HEK293T (cell line): ENCODE results near the gene PERM1.

Source experiments
- ARNT ChIP-seq: fragments of 450-650 bp; IDR thresholded peaks from 2 replicates; pipeline ENCODE4 v1.6.1; 2017; ENCODE audit warnings: mild to moderate bottlenecking
- BHLHE40 ChIP-seq: fragments of 450-650 bp; IDR thresholded peaks from 2 replicates; pipeline ENCODE4 v1.6.1; 2016; ENCODE audit warnings: mild to moderate bottlenecking, moderate library complexity, borderline replicate concordance
- CTBP1 ChIP-seq: fragments of 450-650 bp; IDR thresholded peaks from 2 replicates; pipeline ENCODE4 v1.6.1; 2016; ENCODE audit warnings: borderline replicate concordance
- ELF4 ChIP-seq: fragments of 450-650 bp; IDR thresholded peaks from 2 replicates; pipeline ENCODE4 v1.6.1; 2017; ENCODE audit warnings: antibody characterized with exemption
- FOXA1 ChIP-seq: fragments of 450-650 bp; IDR thresholded peaks from 2 replicates; pipeline ENCODE4 v1.6.1; 2016; ENCODE audit warnings: mild to moderate bottlenecking
- FOXK2 ChIP-seq: fragments of 450-650 bp; IDR thresholded peaks from 2 replicates; pipeline ENCODE4 v1.6.1; 2016; ENCODE audit warnings: mild to moderate bottlenecking
- FOXM1 ChIP-seq: fragments of 450-650 bp; IDR thresholded peaks from 2 replicates; pipeline ENCODE4 v1.6.1; 2017; ENCODE audit warnings: mild to moderate bottlenecking, borderline replicate concordance
- HDGF ChIP-seq: fragments of 450-650 bp; IDR thresholded peaks from 2 replicates; pipeline ENCODE4 v1.6.1; 2017; ENCODE audit warnings: antibody characterized with exemption, borderline replicate concordance
- NFRKB ChIP-seq: fragments of 450-650 bp; IDR thresholded peaks from 2 replicates; pipeline ENCODE4 v1.6.1; 2016; ENCODE audit warnings: mild to moderate bottlenecking, moderate library complexity
- SP1 ChIP-seq: fragments of 450-650 bp; IDR thresholded peaks from 2 replicates; pipeline ENCODE4 v1.6.1; 2017
- SUZ12 ChIP-seq: fragments of 450-650 bp; IDR thresholded peaks from 2 replicates; pipeline ENCODE4 v1.6.1; 2016; ENCODE audit warnings: mild to moderate bottlenecking
- TARDBP ChIP-seq: fragments of 450-650 bp; IDR thresholded peaks from 2 replicates; pipeline ENCODE4 v1.6.1; 2016
- ZNF384 ChIP-seq: fragments of 450-650 bp; IDR thresholded peaks from 2 replicates; pipeline ENCODE4 v1.6.1; 2016
- TF ChIP-seq, protein P1 (sequence below): fragments of 450-650 bp; IDR thresholded peaks from 2 replicates; pipeline ENCODE4 v1.6.1; 2016

DNA sequence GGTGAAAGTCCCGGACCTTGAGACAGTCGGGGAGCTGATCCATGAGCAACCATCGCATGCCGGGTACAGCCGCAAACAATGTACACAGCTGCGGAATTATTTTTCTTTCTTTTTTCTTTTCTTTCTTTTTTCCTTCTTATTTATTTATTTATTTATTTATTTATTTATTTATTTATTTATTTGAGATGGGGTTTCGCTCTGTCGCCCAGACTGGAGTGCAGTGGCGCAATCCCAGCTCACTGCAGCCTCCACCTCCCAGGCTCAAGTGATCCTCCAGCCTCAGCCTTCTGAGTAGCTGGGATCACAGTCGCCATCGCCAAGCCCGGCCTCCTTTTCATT, 2.6 kb upstream of the PERM1 start:
- TF ChIP-seq ARNT, result no peak
- no peak for TF ChIP-seq SUZ12
- no peak for TF ChIP-seq TARDBP
- TF ChIP-seq, protein P1, sequence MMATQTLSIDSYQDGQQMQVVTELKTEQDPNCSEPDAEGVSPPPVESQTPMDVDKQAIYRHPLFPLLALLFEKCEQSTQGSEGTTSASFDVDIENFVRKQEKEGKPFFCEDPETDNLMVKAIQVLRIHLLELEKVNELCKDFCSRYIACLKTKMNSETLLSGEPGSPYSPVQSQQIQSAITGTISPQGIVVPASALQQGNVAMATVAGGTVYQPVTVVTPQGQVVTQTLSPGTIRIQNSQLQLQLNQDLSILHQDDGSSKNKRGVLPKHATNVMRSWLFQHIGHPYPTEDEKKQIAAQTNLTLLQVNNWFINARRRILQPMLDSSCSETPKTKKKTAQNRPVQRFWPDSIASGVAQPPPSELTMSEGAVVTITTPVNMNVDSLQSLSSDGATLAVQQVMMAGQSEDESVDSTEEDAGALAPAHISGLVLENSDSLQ, result no peak
- TF ChIP-seq CTBP1, result no peak
- no peak for TF ChIP-seq FOXA1
- TF ChIP-seq NFRKB, result no peak
- TF ChIP-seq HDGF, result no peak
- no peak for TF ChIP-seq BHLHE40
- TF ChIP-seq FOXM1, result no peak
- TF ChIP-seq ZNF384, result no peak
- TF ChIP-seq ELF4, result no peak
- no peak for TF ChIP-seq SP1
- TF ChIP-seq FOXK2, result no peak
